SK-MEL-5 (cell line): ENCODE data around the gene LRRC39. TPM values are rescaled to one million over a fixed set of nuclear protein-coding genes. Genes with fewer than 3 reads are reported as not detected.

Source experiments
- DNase-seq: peaks from one replicate; pipeline ENCODE4 v3.0.0-alpha.2; 2016; ENCODE audit warnings: low read depth, low spot score
- in situ Hi-C: cut with HindIII; loops from 2 replicates; pipeline ENCODE4 v1.10.0; 2016; ENCODE audit warnings: low sequenced_read_pairs, high pct_unique_total_duplicates, low pct_unique_long_range_greater_than_20kb
- small RNA-seq, 2 experiments: library from RNA; depleted of rRNA; stranded (forward); fragments of <200 nt; gene quantifications; one replicate each; pipeline ENCODE3, GENCODE V24; 2014
- total RNA-seq: library from RNA; depleted of rRNA; stranded (reverse); fragments of >200 nt; shearing (Covaris generic); gene quantifications from 2 replicates; pipeline ENCODE4 v1.2.3, GENCODE V29; 2014; rRNA removed

LRRC39 gene
- total RNA-seq, 1 experiment from 2014 or later = 4.2 TPM

DNA sequence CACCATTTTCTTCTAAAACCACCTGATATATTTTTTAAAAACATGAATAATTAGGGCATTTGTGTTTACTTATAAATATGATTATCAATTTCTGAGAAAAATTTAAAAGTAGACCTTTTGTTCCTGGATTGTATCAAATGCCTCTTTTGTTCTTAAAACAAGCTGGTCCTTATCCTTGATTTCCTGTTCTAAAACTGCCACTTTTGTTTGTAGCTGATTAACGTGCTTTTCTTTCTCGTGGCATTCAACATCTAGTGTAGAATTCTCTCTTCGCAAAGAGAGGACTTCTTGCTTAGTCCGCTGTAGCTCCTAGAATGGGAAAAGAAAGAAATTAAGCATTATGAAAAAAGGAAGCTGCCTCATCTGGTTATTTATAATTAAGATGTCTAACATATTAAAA, 70.4 kb downstream of the LRRC39 start:
- DNase-seq = peak; percentile 76
- in situ Hi-C loops = no loop called here

DNA sequence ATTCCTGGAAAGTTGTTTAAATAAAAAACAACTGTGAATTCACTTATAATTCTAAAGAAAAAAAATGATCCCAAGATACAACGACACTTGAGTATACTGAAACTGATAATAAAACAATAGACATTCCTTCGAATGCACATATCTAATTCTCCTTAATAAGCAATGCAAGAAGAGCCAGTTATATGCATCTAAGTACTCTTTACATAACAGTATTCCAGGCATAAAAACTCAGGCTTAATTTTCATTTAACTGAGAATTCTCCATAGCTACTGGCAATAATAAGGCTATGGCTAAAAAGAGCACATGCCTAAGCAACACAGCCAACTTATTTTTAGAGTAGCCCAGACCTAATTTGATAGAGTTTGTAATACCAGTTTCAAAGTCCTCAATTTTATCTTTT, 76.5 kb downstream of the LRRC39 start:
- DNase-seq = no peak
- in situ Hi-C loops = no loop called here

DNA sequence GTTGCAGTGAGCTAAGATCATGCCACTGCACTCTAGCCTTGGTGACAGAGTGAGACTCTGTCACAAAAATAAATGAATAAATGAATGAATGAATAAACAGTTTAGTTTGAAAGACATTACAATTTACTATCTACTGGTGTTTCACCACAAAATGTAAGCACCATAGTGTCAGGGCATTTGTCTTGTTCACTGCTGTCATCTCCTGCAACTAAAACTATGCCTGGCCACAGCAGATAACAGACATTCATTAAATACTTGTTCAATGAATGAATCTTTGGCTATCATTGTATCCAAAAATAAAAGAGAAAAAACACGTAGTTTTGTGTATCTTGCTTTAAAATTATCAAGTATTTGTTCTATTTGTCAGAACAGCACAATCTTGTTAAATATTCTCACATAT, 77.9 kb downstream of the LRRC39 start:
- in situ Hi-C loops = no loop called here
- DNase-seq = no peak

Small RNA genes lying within 50 kb of the gene (small RNA-seq; reads per million reads assigned to genes)
- gene AC093019.1 (0 reads per million in 2 experiments), gene RPL23AP90 (0 reads per million in 2 experiments)

Other genes starting within 250 kb of the LRRC39 start
- 22.9 and 24.4 TPM in 2 replicates for gene SLC35A3, start 208.3 kb downstream of the LRRC39 start, total RNA-seq
- gene SASS6, start 45.3 kb downstream of the LRRC39 start, total RNA-seq = 7.1 TPM in 2 replicates
- 13.7 and 20.3 TPM in 2 replicates for gene TRMT13, start 45.1 kb downstream of the LRRC39 start, total RNA-seq
- 3.6 and 4.9 TPM in 2 replicates for gene DBT, start 71.6 kb upstream of the LRRC39 start, total RNA-seq
- 48.7 and 53.2 TPM in 2 replicates for gene RTCA, start 88.0 kb upstream of the LRRC39 start, total RNA-seq
- gene CDC14A, start 174.2 kb upstream of the LRRC39 start, total RNA-seq = 3.3 and 5.8 TPM in 2 replicates